ENCODE measurements around the gene OAS1. TPM values are rescaled to one million over a fixed set of nuclear protein-coding genes. Genes with fewer than 3 reads are reported as not detected.

Gene OAS1
- total and polyA plus RNA-seq, 2 donors (not counting 1 experiment from before 2014, with no cell fraction given) = 48.3 to 70.2 TPM

DNA sequence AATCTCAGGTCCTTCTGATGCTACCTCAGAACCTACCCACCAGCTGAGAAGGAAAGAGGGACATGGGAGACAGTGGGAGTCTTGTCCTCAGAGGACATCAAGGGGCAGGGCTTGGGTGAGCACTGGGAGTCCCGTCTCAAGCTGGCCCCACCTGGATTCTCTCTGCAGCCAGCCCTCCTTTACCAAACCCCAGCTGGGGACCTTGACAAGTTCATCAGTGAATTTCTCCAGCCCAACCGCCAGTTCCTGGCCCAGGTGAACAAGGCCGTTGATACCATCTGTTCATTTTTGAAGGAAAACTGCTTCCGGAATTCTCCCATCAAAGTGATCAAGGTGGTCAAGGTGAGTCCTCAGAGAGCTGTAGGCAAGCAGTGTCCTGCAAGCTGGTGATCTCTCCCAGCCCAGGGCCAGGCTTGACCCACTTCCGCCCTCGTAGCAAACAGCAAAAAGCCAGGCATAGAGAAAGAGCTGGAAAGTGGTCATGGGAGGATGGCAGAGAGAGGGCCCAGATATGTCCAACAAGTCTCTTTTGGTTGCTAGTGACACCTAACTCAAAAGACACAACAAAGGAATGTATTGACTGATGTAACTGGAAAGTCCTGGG, 57.4 kb downstream of the OAS1 start:
- no peaks in the 10 kb centered on the region for H3K27me3 ChIP-seq (replicated peaks in 1 of 4; ENCODE audit: control extremely low read depth in 1 of 4, control insufficient read depth in 3 of 4, insufficient read depth in 4 of 4, low read length in 3 of 4)
- ChIA-PET POLR2A (no interaction called here), CTCF (interaction anchor here (1.0 kb wide), 1 partner anchor 16 kb away, joined by 3 read pairs; no protein-coding TSS in a partner anchor)
- no peak overlapping the region for H3K27ac ChIP-seq (ENCODE audit: low read length in 2 of 2)
- Mint-ChIP-seq H3K9me3 (ENCODE audit: insufficient read depth) (peaks cover 4% of the 10 kb centered on the region), H3K4me1 (no peaks in the 10 kb centered on the region), H3K27me3 (no peaks in the 10 kb centered on the region), H3K27ac (no peak overlapping the region), H3K4me3 (no peak overlapping the region)
- no peak overlapping the region for H3K4me2 ChIP-seq (replicated peaks; ENCODE audit: low read depth, low read length, poor library complexity, severe bottlenecking)
- H3K79me2 ChIP-seq (ENCODE audit: control insufficient read depth, insufficient read depth, low read length) = no peaks in the 10 kb centered on the region
- ATAC-seq (ENCODE audit: low read depth) (no peak), DNase-seq (no peak)
- H3K9ac ChIP-seq (ENCODE audit: low read length) = no peak overlapping the region
- H3K9me3 ChIP-seq (ENCODE audit: control extremely low read depth in 1 of 3, control insufficient read depth in 2 of 3, insufficient read depth in 1 of 3, low read length in 2 of 3) = peaks cover 0 to 1% (median 0%) of the 10 kb centered on the region in 3 donors
- no peak for TF ChIP-seq EZH2 (IDR thresholded peaks at IDR 0.05; ENCODE audit: borderline replicate concordance, insufficient read depth, low read depth, low read length, poor library complexity, severe bottlenecking)
- TF ChIP-seq, protein P1, sequence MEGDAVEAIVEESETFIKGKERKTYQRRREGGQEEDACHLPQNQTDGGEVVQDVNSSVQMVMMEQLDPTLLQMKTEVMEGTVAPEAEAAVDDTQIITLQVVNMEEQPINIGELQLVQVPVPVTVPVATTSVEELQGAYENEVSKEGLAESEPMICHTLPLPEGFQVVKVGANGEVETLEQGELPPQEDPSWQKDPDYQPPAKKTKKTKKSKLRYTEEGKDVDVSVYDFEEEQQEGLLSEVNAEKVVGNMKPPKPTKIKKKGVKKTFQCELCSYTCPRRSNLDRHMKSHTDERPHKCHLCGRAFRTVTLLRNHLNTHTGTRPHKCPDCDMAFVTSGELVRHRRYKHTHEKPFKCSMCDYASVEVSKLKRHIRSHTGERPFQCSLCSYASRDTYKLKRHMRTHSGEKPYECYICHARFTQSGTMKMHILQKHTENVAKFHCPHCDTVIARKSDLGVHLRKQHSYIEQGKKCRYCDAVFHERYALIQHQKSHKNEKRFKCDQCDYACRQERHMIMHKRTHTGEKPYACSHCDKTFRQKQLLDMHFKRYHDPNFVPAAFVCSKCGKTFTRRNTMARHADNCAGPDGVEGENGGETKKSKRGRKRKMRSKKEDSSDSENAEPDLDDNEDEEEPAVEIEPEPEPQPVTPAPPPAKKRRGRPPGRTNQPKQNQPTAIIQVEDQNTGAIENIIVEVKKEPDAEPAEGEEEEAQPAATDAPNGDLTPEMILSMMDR (IDR thresholded peaks at IDR 0.05) = no peak
- no peaks in the 10 kb centered on the region for H3K4me1 ChIP-seq (ENCODE audit: control insufficient read depth in 2 of 2, insufficient read depth in 2 of 2, low read length in 2 of 2)
- intact Hi-C loops (cut with micrococcal nuclease) = no loop called here
- no peak overlapping the region for H2AFZ ChIP-seq (ENCODE audit: insufficient read depth, low read depth, low read length, poor library complexity, severe bottlenecking)
- no peak overlapping the region for H3K4me3 ChIP-seq (ENCODE audit: control extremely low read depth in 1 of 5, extremely low read depth in 1 of 5, insufficient read depth in 1 of 5, low read depth in 2 of 5, low read length in 4 of 5)
- H4K20me1 ChIP-seq (ENCODE audit: control insufficient read depth, insufficient read depth, low read length, poor library complexity, severe bottlenecking) = no peaks in the 10 kb centered on the region
- peaks cover 0 to 64% of the 10 kb centered on the region in 2 experiments for H3K36me3 ChIP-seq (replicated peaks in 1 of 2; ENCODE audit: control extremely low read depth in 1 of 2, control insufficient read depth in 1 of 2, extremely low read depth in 1 of 2, insufficient read depth in 2 of 2, low read length in 1 of 2)
- 96% methylated on average over 6 of the region's 6 CpGs for WGBS (ENCODE audit: insufficient coverage)

DNA sequence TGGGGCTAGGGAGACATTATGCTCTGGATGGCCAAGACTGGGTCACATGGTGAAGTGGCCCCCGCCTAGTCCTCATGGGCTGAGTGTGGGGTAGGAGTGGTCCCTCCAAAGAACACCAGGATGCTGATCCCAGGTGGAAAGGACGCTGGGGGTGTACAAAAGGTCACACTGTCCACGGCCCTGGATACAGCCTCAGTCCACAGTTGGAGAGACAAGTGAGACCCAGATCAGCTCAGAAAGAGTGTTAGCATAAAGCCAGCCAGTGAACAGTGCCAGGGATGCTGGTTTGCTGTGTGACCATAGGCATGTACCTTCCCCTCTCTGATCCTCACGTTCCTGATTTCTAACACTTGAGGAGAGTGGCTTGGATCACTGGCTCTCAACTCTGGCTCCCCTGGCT, 58.2 kb downstream of the OAS1 start:
- H3K27ac Mint-ChIP-seq = no peak overlapping the region
- no peak overlapping the region for H3K4me3 Mint-ChIP-seq
- ChIA-PET POLR2A (no interaction called here), CTCF (no interaction called here)
- peaks cover 4% of the 10 kb centered on the region for H3K9me3 Mint-ChIP-seq (ENCODE audit: insufficient read depth)
- Histone ChIP-seq H3K4me1 (ENCODE audit: control insufficient read depth in 2 of 2, insufficient read depth in 2 of 2, low read length in 2 of 2) (no peaks in the 10 kb centered on the region), H3K79me2 (ENCODE audit: control insufficient read depth, insufficient read depth, low read length) (no peaks in the 10 kb centered on the region), H3K4me3 (ENCODE audit: control extremely low read depth in 1 of 5, extremely low read depth in 1 of 5, insufficient read depth in 1 of 5, low read depth in 2 of 5, low read length in 4 of 5) (no peak overlapping the region), H3K4me2 (replicated peaks; ENCODE audit: low read depth, low read length, poor library complexity, severe bottlenecking) (no peak overlapping the region), H3K36me3 (replicated peaks in 1 of 2; ENCODE audit: control extremely low read depth in 1 of 2, control insufficient read depth in 1 of 2, extremely low read depth in 1 of 2, insufficient read depth in 2 of 2, low read length in 1 of 2) (peaks cover 0 to 68% of the 10 kb centered on the region in 2 experiments), H4K20me1 (ENCODE audit: control insufficient read depth, insufficient read depth, low read length, poor library complexity, severe bottlenecking) (no peaks in the 10 kb centered on the region), H3K9me3 (ENCODE audit: control extremely low read depth in 1 of 3, control insufficient read depth in 2 of 3, insufficient read depth in 1 of 3, low read length in 2 of 3) (no peaks in the 10 kb centered on the region), H3K27me3 (replicated peaks in 1 of 4; ENCODE audit: control extremely low read depth in 1 of 4, control insufficient read depth in 3 of 4, insufficient read depth in 4 of 4, low read length in 3 of 4) (no peaks in the 10 kb centered on the region), H3K9ac (ENCODE audit: low read length) (no peak overlapping the region), H3K27ac (ENCODE audit: low read length in 2 of 2) (no peak overlapping the region), H2AFZ (ENCODE audit: insufficient read depth, low read depth, low read length, poor library complexity, severe bottlenecking) (no peak overlapping the region)
- intact Hi-C loops (cut with micrococcal nuclease) = no loop called here
- no peaks in the 10 kb centered on the region for H3K4me1 Mint-ChIP-seq
- WGBS (ENCODE audit: insufficient coverage) = 97% methylated on average over 4 of the region's 4 CpGs
- no peaks in the 10 kb centered on the region for H3K27me3 Mint-ChIP-seq
- no peak for ATAC-seq (ENCODE audit: low read depth)
- TF ChIP-seq, protein P1 (IDR thresholded peaks at IDR 0.05) = no peak
- no peak for TF ChIP-seq EZH2 (IDR thresholded peaks at IDR 0.05; ENCODE audit: borderline replicate concordance, insufficient read depth, low read depth, low read length, poor library complexity, severe bottlenecking)
- DNase-seq = no peak
